HEK293T (cell line): Measurements from ENCODE around the gene CCDC146.

Experiments used
- LEF1 ChIP-seq: fragments of 450-650 bp; IDR thresholded peaks from 2 replicates; pipeline ENCODE4 v1.6.1; 2017; ENCODE audit warnings: mild to moderate bottlenecking, borderline replicate concordance
- SP1 ChIP-seq: fragments of 450-650 bp; IDR thresholded peaks from 2 replicates; pipeline ENCODE4 v1.6.1; 2017

- TF ChIP-seq LEF1 (no peak), SP1 (no peak)
Measured at GRCh38 chr7:77330169-77330882, 207.9 kb downstream of the CCDC146 start.
